ENCODE measurements around the gene NBPF11. TPM values are rescaled to one million over a fixed set of nuclear protein-coding genes. Genes with fewer than 3 reads are reported as not detected.
"Not testable (repeated sequence)": the region's sequence is repeated elsewhere in the genome, so short reads cannot be mapped to it uniquely, and the experiment has no call there.

NBPF11 gene
- total and polyA plus RNA-seq, 2 donors (not counting 1 experiment from before 2014, with no cell fraction given) = 5.6 to 8.8 TPM

- H3K4me3 ChIP-seq (replicated peaks in 1 of 4; ENCODE audit: control extremely low read depth in 1 of 4, insufficient read depth in 1 of 4, low read depth in 3 of 4, low read length in 4 of 4); H3K9ac ChIP-seq (ENCODE audit: insufficient read depth, low read length); H3K79me2 ChIP-seq (ENCODE audit: control insufficient read depth, insufficient read depth, low read length); H3K4me2 ChIP-seq (ENCODE audit: extremely low read depth, insufficient read depth, low read length); H3K4me1 ChIP-seq (ENCODE audit: control insufficient read depth, extremely low read depth, insufficient read depth, low read length); H3K27ac ChIP-seq (ENCODE audit: insufficient read depth, low read length); DNase-seq (ENCODE audit: low read depth in 2 of 2); H3K27me3 ChIP-seq (ENCODE audit: control insufficient read depth, insufficient read depth, low read length); H3K9me3 ChIP-seq (ENCODE audit: control insufficient read depth, insufficient read depth, low read depth, low read length); H2AFZ ChIP-seq (ENCODE audit: low read length); H4K20me1 ChIP-seq (ENCODE audit: control insufficient read depth, extremely low read depth, insufficient read depth, low read length); H3K36me3 ChIP-seq (ENCODE audit: control insufficient read depth, insufficient read depth, low read length): not testable (repeated sequence)
Observed at GRCh38 chr1:148078632-148079519, 73.2 kb downstream of the NBPF11 start.

GRCh38 chr1:148078090-148078489, 74.0 kb downstream of the NBPF11 start:
- not testable (repeated sequence) for H3K9me3 ChIP-seq (ENCODE audit: control insufficient read depth, insufficient read depth, low read depth, low read length); DNase-seq (ENCODE audit: low read depth in 2 of 2); H3K4me1 ChIP-seq (ENCODE audit: control insufficient read depth, extremely low read depth, insufficient read depth, low read length); H3K9ac ChIP-seq (ENCODE audit: insufficient read depth, low read length); H3K4me2 ChIP-seq (ENCODE audit: extremely low read depth, insufficient read depth, low read length); H3K4me3 ChIP-seq (replicated peaks in 1 of 4; ENCODE audit: control extremely low read depth in 1 of 4, insufficient read depth in 1 of 4, low read depth in 3 of 4, low read length in 4 of 4); H3K36me3 ChIP-seq (ENCODE audit: control insufficient read depth, insufficient read depth, low read length); H4K20me1 ChIP-seq (ENCODE audit: control insufficient read depth, extremely low read depth, insufficient read depth, low read length); H3K79me2 ChIP-seq (ENCODE audit: control insufficient read depth, insufficient read depth, low read length); H3K27me3 ChIP-seq (ENCODE audit: control insufficient read depth, insufficient read depth, low read length); H2AFZ ChIP-seq (ENCODE audit: low read length); H3K27ac ChIP-seq (ENCODE audit: insufficient read depth, low read length)

GRCh38 chr1:148077458-148077857, 74.6 kb downstream of the NBPF11 start:
- not testable (repeated sequence) for H3K27me3 ChIP-seq (ENCODE audit: control insufficient read depth, insufficient read depth, low read length); H3K4me3 ChIP-seq (replicated peaks in 1 of 4; ENCODE audit: control extremely low read depth in 1 of 4, insufficient read depth in 1 of 4, low read depth in 3 of 4, low read length in 4 of 4); H3K4me2 ChIP-seq (ENCODE audit: extremely low read depth, insufficient read depth, low read length); H3K27ac ChIP-seq (ENCODE audit: insufficient read depth, low read length); H2AFZ ChIP-seq (ENCODE audit: low read length); H3K9ac ChIP-seq (ENCODE audit: insufficient read depth, low read length); H3K79me2 ChIP-seq (ENCODE audit: control insufficient read depth, insufficient read depth, low read length); DNase-seq (ENCODE audit: low read depth in 2 of 2); H4K20me1 ChIP-seq (ENCODE audit: control insufficient read depth, extremely low read depth, insufficient read depth, low read length); H3K4me1 ChIP-seq (ENCODE audit: control insufficient read depth, extremely low read depth, insufficient read depth, low read length); H3K36me3 ChIP-seq (ENCODE audit: control insufficient read depth, insufficient read depth, low read length); H3K9me3 ChIP-seq (ENCODE audit: control insufficient read depth, insufficient read depth, low read depth, low read length)

- H3K4me2 ChIP-seq (ENCODE audit: extremely low read depth, insufficient read depth, low read length) = not testable (repeated sequence)
Observed at GRCh38 chr1:148073392-148073791, 78.7 kb downstream of the NBPF11 start.

GRCh38 chr1:148068606-148069005, 83.5 kb downstream of the NBPF11 start:
- not testable (repeated sequence) for H3K4me2 ChIP-seq (ENCODE audit: extremely low read depth, insufficient read depth, low read length); H3K27me3 ChIP-seq (ENCODE audit: control insufficient read depth, insufficient read depth, low read length); H4K20me1 ChIP-seq (ENCODE audit: control insufficient read depth, extremely low read depth, insufficient read depth, low read length); H3K27ac ChIP-seq (ENCODE audit: insufficient read depth, low read length); H3K4me3 ChIP-seq (replicated peaks in 1 of 4; ENCODE audit: control extremely low read depth in 1 of 4, insufficient read depth in 1 of 4, low read depth in 3 of 4, low read length in 4 of 4); H3K36me3 ChIP-seq (ENCODE audit: control insufficient read depth, insufficient read depth, low read length); H2AFZ ChIP-seq (ENCODE audit: low read length); H3K9ac ChIP-seq (ENCODE audit: insufficient read depth, low read length); H3K4me1 ChIP-seq (ENCODE audit: control insufficient read depth, extremely low read depth, insufficient read depth, low read length); H3K9me3 ChIP-seq (ENCODE audit: control insufficient read depth, insufficient read depth, low read depth, low read length); DNase-seq (ENCODE audit: low read depth in 2 of 2); H3K79me2 ChIP-seq (ENCODE audit: control insufficient read depth, insufficient read depth, low read length)

More at GRCh38 chr1:148073392-148073791, 78.7 kb downstream of the NBPF11 start:
- DNase-seq (ENCODE audit: low read depth in 2 of 2); H3K4me3 ChIP-seq (replicated peaks in 1 of 4; ENCODE audit: control extremely low read depth in 1 of 4, insufficient read depth in 1 of 4, low read depth in 3 of 4, low read length in 4 of 4); H3K4me1 ChIP-seq (ENCODE audit: control insufficient read depth, extremely low read depth, insufficient read depth, low read length); H3K9ac ChIP-seq (ENCODE audit: insufficient read depth, low read length); H3K79me2 ChIP-seq (ENCODE audit: control insufficient read depth, insufficient read depth, low read length); H3K27me3 ChIP-seq (ENCODE audit: control insufficient read depth, insufficient read depth, low read length); H3K36me3 ChIP-seq (ENCODE audit: control insufficient read depth, insufficient read depth, low read length); H2AFZ ChIP-seq (ENCODE audit: low read length); H4K20me1 ChIP-seq (ENCODE audit: control insufficient read depth, extremely low read depth, insufficient read depth, low read length); H3K27ac ChIP-seq (ENCODE audit: insufficient read depth, low read length); H3K9me3 ChIP-seq (ENCODE audit: control insufficient read depth, insufficient read depth, low read depth, low read length): not testable (repeated sequence)

GRCh38 chr1:148068201-148068600, 83.9 kb downstream of the NBPF11 start:
- H2AFZ ChIP-seq (ENCODE audit: low read length); H3K4me3 ChIP-seq (replicated peaks in 1 of 4; ENCODE audit: control extremely low read depth in 1 of 4, insufficient read depth in 1 of 4, low read depth in 3 of 4, low read length in 4 of 4); DNase-seq (ENCODE audit: low read depth in 2 of 2); H3K9ac ChIP-seq (ENCODE audit: insufficient read depth, low read length); H3K4me1 ChIP-seq (ENCODE audit: control insufficient read depth, extremely low read depth, insufficient read depth, low read length); H3K4me2 ChIP-seq (ENCODE audit: extremely low read depth, insufficient read depth, low read length); H3K27me3 ChIP-seq (ENCODE audit: control insufficient read depth, insufficient read depth, low read length); H3K27ac ChIP-seq (ENCODE audit: insufficient read depth, low read length); H3K36me3 ChIP-seq (ENCODE audit: control insufficient read depth, insufficient read depth, low read length); H3K9me3 ChIP-seq (ENCODE audit: control insufficient read depth, insufficient read depth, low read depth, low read length); H3K79me2 ChIP-seq (ENCODE audit: control insufficient read depth, insufficient read depth, low read length); H4K20me1 ChIP-seq (ENCODE audit: control insufficient read depth, extremely low read depth, insufficient read depth, low read length): not testable (repeated sequence)

- not testable (repeated sequence) for H3K9ac ChIP-seq (ENCODE audit: insufficient read depth, low read length); H3K27me3 ChIP-seq (ENCODE audit: control insufficient read depth, insufficient read depth, low read length); DNase-seq (ENCODE audit: low read depth in 2 of 2); H3K36me3 ChIP-seq (ENCODE audit: control insufficient read depth, insufficient read depth, low read length); H4K20me1 ChIP-seq (ENCODE audit: control insufficient read depth, extremely low read depth, insufficient read depth, low read length); H3K9me3 ChIP-seq (ENCODE audit: control insufficient read depth, insufficient read depth, low read depth, low read length); H3K4me2 ChIP-seq (ENCODE audit: extremely low read depth, insufficient read depth, low read length); H3K27ac ChIP-seq (ENCODE audit: insufficient read depth, low read length); H3K79me2 ChIP-seq (ENCODE audit: control insufficient read depth, insufficient read depth, low read length); H3K4me3 ChIP-seq (replicated peaks in 1 of 4; ENCODE audit: control extremely low read depth in 1 of 4, insufficient read depth in 1 of 4, low read depth in 3 of 4, low read length in 4 of 4); H3K4me1 ChIP-seq (ENCODE audit: control insufficient read depth, extremely low read depth, insufficient read depth, low read length); H2AFZ ChIP-seq (ENCODE audit: low read length)
Observed at GRCh38 chr1:148060294-148060701, 91.8 kb downstream of the NBPF11 start.
